ES-I3 (cell line): ENCODE measurements around the gene ADGRV1.
"Not testable (repeated sequence)": the region's sequence is repeated elsewhere in the genome, so short reads cannot be mapped to it uniquely, and the experiment has no call there.

ENCODE experiments used
- H3K36me3 ChIP-seq: 2 replicates; pipeline ENCODE4 v1.6.1; 2013; ENCODE audit warnings: mild to moderate bottlenecking, low read length, control low read depth, moderate library complexity; ENCODE audit not compliant: insufficient read depth
- H3K4me1 ChIP-seq: 2 replicates; pipeline ENCODE4 v1.6.1; 2013; ENCODE audit warnings: mild to moderate bottlenecking, control low read depth, low read length; ENCODE audit not compliant: insufficient read depth
- H3K9ac ChIP-seq: 2 replicates; pipeline ENCODE4 v1.6.1; 2013; ENCODE audit warnings: low read depth, mild to moderate bottlenecking, low read length, moderate library complexity
- H3K9me3 ChIP-seq: 2 replicates; pipeline ENCODE4 v1.6.1; 2013; ENCODE audit warnings: mild to moderate bottlenecking, low read length, moderate library complexity; ENCODE audit not compliant: control insufficient read depth, insufficient read depth

ADGRV1 gene

DNA sequence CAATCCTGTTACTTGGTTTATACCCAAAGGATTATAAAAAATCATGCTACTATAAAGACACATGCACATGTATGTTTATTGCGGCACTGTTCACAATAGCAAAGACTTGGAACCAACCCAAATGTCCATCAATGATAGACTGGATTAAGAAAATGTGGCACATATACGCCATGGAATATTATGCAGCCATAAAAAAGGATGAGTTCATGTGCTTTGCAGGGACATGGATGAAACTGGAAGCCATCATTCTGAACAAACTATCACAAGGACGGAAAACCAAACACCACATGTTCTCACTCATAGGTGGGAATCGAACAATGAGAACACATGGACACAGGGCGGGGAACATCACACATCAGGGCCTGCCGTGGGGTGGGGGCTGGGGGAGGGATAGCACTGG lies 34.5 kb downstream of the ADGRV1 start:
- not testable (repeated sequence) for H3K36me3 ChIP-seq, H3K9me3 ChIP-seq, H3K4me1 ChIP-seq, H3K9ac ChIP-seq

DNA sequence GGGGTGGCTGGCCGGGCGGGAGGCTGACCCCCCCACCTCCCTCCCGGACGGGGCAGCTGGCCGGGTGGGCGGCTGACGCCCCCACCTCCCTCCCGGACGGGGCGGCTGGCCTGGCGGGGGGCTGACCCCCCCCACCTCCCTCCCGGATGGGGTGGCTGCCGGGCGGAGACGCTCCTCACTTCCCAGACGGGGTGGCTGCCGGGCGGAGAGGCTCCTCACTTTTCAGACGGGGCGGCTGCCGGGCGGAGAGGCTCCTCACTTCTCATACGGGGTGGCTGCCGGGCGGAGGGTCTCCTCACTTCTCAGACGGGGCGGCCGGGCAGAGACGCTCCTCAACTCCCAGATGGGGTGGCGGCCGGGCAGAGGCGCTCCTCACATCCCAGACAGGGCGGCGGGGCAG lies 37.2 kb downstream of the ADGRV1 start:
- not testable (repeated sequence) for H3K36me3 ChIP-seq, H3K4me1 ChIP-seq, H3K9me3 ChIP-seq, H3K9ac ChIP-seq

DNA sequence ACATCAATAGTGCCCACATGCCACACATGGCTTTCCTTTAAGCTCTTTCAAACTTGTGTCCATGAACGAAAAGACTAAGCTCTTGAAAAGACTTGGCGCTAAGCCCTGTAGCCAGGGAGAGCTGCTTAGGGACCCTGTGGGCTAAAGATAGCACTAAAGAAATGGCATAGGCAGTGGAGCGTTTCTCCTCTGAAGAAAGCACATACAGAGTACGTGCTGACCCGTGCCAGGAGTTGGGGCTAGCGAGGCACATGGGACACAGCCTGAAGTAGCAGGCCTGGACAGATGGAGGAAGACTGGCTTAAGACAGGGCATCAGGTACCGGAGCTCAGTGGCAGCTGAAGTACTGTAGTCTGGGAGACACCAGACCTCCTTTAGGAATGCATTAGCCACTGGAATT lies 39.7 kb downstream of the ADGRV1 start:
- 0 out of 2 replicates have a peak, but pooled peaks cover 6% of the 10 kb centered on the region for H3K36me3 ChIP-seq
- peaks cover 3% of the 10 kb centered on the region; the same call in 1 of the 2 replicates for H3K9me3 ChIP-seq
- H3K9ac ChIP-seq = no peak overlapping the region
- H3K4me1 ChIP-seq = no peaks in the 10 kb centered on the region

DNA sequence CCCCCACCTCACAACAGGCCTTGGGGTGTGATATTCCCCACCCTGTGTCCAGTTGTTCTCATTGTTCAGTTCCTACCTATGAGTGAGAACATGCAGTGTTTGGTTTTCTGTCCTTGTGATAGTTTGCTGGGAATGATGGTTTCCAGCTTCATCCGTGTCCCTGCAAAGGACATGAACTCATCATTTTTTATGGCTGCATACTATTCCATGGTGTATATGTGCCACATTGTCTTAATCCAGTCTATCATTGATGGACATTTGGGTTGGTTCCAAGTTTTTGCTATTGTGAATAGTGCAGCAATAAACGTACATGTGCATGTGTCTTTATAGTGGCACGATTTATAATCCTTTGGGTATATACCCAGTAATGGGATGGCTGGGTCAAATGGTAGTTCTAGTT lies 41.7 kb downstream of the ADGRV1 start:
- H3K36me3 ChIP-seq, H3K4me1 ChIP-seq, H3K9me3 ChIP-seq, H3K9ac ChIP-seq: not testable (repeated sequence)

DNA sequence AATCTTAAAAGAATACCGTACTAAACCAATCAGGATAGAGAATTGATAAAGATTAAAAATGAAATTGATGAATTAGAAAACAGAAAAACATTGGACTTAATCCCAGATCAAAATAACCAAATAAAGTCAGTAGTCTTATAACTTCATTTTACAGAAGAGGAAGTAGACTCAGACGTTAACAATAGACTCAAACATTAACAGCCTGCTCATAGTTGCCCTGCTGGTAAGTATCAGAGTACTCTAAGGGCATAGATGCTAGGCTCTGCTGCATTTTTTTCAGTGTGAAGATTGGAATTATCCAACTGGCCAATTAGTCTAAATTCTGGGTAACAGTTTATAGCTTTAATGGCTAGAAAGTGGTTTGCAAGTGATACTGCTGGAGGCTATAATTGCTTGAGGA lies 42.9 kb downstream of the ADGRV1 start:
- Histone ChIP-seq H3K4me1 (peaks cover 5% of the 10 kb centered on the region; the same call in 1 of the 2 replicates), H3K9me3 (no peaks in the 10 kb centered on the region), H3K9ac (no peak overlapping the region), H3K36me3 (0 out of 2 replicates have a peak, but pooled peaks cover 6% of the 10 kb centered on the region)

DNA sequence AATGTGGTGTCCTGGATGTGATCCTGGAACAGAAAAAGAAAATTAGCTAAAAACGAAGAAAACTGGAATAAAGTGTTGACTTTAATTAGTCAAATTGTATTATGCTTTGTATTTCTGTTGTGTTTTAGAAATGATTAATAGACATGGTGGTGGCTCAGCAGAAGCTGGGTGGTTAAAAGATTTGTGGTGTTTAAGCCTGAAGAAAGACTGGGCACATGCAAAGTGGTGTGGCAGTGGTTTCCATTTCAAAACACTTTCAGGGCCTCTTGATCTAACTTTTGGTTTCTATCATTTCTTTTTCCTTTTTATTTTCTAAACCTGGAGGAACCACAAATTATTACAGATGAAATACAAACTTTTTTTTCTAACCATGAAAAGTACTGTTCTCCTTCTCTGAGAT lies 44.1 kb downstream of the ADGRV1 start:
- H3K9ac ChIP-seq = no peak overlapping the region
- no peaks in the 10 kb centered on the region for H3K9me3 ChIP-seq
- peaks cover 5% of the 10 kb centered on the region; the same call in 1 of the 2 replicates for H3K4me1 ChIP-seq
- H3K36me3 ChIP-seq = 0 out of 2 replicates have a peak, but pooled peaks cover 6% of the 10 kb centered on the region

DNA sequence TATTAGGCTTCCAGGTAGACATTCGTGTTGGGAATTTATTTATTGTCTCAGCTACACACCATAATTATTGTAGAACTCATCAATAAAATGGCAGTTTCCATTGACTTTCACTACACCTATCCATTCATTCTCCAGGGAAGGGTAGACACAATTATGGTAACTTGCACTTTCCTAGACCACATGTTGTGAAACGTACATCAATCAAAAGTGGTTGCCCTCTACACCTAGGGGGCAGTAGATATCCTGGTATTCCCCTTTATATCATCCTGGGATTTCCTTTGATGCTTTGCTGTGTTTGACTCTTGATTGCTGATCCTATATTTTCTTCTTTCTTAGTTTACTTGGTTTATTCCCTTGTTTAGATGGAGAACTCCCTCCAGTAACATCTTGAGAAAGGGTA lies 47.9 kb downstream of the ADGRV1 start:
- H3K36me3 ChIP-seq = 0 out of 2 replicates have a peak, but pooled peaks cover 2% of the 10 kb centered on the region
- no peaks in the 10 kb centered on the region for H3K9me3 ChIP-seq
- H3K4me1 ChIP-seq = peaks cover 5% of the 10 kb centered on the region; the same call in 1 of the 2 replicates
- no peak overlapping the region for H3K9ac ChIP-seq

DNA sequence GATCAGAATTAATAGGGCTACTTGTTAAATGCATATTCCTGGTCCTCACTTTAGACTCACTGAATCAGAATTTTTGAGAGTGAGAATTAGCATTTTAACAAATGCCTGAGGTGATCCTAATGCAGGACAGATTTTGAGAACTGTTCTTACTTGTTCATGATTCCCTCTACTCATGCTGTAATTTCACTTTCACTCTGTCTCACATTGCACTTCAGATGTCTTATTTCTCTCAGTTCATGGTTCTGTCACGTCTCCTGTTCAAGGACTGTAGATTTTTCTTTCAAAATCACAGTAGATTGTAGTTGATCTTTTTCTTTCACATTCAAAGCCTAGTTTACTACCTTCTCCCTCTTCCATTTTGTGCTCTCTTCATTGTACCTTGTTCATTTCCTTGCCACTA lies 54.3 kb downstream of the ADGRV1 start:
- Histone ChIP-seq H3K36me3 (no peaks in the 10 kb centered on the region), H3K9ac (no peak overlapping the region), H3K9me3 (no peaks in the 10 kb centered on the region), H3K4me1 (peaks cover 17% of the 10 kb centered on the region)

DNA sequence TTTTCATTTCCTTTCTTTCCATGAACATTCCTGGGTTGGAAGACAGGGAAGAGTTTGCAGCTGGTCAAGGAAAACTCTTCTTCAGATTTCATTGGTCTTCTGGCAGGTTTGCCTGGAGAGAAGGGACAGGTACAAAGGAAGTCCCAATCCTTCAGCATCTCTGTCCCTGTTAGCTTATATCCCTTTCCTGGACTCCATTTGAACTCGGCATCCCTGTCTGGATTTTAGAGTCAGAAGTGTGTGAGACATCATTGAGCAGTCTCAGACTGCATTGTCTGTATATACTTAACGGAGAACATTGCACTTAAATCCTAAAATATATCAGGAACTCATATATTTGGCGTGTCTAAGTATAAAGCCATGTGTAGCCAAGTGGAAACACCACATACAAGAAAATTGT lies 54.9 kb downstream of the ADGRV1 start:
- peaks cover 17% of the 10 kb centered on the region for H3K4me1 ChIP-seq
- H3K9me3 ChIP-seq = no peaks in the 10 kb centered on the region
- H3K36me3 ChIP-seq = no peaks in the 10 kb centered on the region
- no peak overlapping the region for H3K9ac ChIP-seq

DNA sequence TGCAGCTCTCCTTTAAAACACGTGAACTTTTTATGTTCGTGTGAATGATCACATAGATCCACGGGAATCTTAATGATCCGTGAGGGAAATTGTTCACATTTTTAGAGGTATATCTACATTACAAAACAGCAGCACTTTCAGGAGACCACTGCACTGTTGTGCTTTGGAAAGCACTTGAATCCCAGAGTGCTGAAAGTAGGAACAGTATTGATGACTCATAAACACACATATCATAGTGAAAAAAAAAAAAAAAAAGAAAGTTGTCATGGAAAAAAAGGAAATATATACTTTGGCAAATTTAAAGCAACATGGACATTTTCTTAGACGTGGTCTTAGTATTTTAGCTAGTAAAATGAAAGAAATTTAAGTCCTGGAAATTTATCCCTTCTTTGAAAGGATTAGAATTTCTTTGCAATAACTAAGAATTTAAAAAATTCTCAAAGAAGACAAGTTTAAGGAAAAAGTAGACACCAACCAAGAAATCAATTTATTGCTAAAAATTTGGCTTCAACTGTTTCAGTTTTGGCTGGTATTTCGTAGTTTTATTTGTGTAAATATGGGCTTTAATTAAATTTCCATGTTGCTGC lies 55.4 kb downstream of the ADGRV1 start:
- Histone ChIP-seq H3K9me3 (no peaks in the 10 kb centered on the region), H3K36me3 (no peaks in the 10 kb centered on the region), H3K9ac (no peak overlapping the region), H3K4me1 (peaks cover 17% of the 10 kb centered on the region)

DNA sequence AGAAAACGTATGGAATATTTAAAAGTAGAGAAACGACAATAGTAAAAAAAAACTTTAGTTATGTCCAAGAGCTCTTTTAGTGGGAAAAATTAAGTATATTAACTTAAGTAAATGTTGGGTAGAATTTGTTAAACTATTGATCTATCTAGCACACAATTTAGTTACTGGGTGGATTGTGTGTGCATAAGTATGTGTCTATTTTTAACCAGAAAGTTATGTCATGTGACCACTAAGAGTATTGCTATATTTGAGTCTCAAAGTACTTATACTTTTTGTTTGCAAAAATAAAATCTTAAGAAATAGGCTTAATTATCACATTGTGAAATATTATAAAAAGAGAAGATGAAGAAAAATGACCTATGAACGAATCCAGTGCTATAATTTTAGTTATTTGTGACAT lies 56.8 kb downstream of the ADGRV1 start:
- no peak overlapping the region for H3K9ac ChIP-seq
- no peaks in the 10 kb centered on the region for H3K36me3 ChIP-seq
- peaks cover 17% of the 10 kb centered on the region for H3K4me1 ChIP-seq
- H3K9me3 ChIP-seq = no peaks in the 10 kb centered on the region

DNA sequence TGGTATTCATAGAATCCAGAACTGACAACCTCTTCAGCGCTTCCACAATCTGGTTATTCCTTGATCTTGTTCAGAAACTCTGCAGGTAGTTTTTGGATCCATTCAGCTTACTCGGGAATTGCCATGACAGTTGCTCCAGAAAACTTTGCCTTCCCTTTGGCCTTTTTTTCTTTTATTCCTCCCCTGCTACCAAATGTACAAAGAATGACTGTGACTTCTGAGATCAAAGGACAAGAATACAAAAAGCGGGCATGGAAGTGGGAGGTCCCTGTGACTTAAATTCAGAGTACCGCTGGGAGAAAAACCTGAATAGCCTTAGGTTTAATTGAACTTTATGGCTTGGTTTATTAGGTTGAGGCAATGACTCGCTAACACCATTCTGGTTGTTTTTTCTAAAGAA lies 59.5 kb downstream of the ADGRV1 start:
- no peaks in the 10 kb centered on the region for H3K9me3 ChIP-seq
- no peak overlapping the region for H3K9ac ChIP-seq
- H3K36me3 ChIP-seq = no peaks in the 10 kb centered on the region
- H3K4me1 ChIP-seq = peaks cover 10% of the 10 kb centered on the region

DNA sequence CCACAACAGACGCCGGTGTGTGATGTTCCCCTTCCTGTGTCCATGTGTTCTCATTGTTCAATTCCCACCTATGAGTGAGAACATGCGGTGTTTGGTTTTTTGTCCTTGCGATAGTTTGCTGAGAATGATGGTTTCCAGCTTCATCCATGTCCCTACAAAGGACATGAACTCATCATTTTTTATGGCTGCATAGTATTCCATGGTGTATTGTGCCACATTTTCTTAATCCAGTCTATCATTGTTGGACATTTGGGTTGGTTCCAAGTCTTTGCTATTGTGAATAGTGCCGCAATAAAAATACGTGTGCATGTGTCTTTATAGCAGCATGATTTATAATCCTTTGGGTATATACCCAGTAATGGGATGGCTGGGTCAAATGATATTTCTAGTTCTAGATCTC lies 61.2 kb downstream of the ADGRV1 start:
- H3K4me1 ChIP-seq, H3K9me3 ChIP-seq, H3K36me3 ChIP-seq, H3K9ac ChIP-seq: not testable (repeated sequence)

DNA sequence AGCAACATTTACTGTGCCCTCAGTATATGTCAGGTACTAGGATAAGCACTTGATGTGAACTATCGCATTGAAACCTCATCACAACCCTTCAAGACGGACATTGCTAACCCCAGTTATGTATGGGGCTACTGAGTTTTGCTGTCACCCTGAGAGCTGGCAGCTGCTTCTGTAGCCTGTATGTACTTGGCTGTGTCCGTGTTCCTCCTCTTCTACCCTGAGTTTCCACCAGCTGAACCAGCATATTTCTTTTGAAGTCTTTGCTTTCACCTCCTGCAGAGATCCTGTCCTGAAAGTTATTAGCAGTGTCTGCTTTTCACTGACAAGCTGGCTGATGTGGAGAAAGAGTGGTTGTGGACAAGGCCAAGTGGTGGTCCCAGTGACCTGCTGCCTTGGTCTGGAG lies 63.3 kb downstream of the ADGRV1 start:
- no peaks in the 10 kb centered on the region for H3K9me3 ChIP-seq
- no peaks in the 10 kb centered on the region for H3K36me3 ChIP-seq
- no peaks in the 10 kb centered on the region for H3K4me1 ChIP-seq
- no peak overlapping the region for H3K9ac ChIP-seq

DNA sequence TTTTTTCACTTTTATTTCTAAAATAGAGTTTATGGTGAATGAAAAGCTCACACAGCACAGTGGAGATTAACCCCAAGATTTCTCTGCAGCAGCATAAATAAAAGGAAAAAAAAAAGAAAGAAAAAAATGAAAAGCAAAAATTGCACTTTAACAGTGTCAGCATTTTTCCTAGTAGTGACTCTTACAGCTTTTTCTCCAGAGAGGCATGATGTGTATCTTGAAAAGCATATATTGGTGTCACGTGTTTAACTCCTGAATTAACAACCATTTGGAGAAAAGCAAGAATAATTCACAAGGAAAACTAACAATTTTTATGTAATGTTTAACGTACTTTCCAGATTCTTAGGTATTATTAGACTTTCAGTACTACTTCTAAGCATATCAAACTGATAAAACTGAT lies 67.9 kb downstream of the ADGRV1 start:
- H3K9ac ChIP-seq = no peak overlapping the region
- H3K4me1 ChIP-seq = peaks cover 4% of the 10 kb centered on the region; the same call in 1 of the 2 replicates
- H3K9me3 ChIP-seq = no peaks in the 10 kb centered on the region
- H3K36me3 ChIP-seq = no peaks in the 10 kb centered on the region

DNA sequence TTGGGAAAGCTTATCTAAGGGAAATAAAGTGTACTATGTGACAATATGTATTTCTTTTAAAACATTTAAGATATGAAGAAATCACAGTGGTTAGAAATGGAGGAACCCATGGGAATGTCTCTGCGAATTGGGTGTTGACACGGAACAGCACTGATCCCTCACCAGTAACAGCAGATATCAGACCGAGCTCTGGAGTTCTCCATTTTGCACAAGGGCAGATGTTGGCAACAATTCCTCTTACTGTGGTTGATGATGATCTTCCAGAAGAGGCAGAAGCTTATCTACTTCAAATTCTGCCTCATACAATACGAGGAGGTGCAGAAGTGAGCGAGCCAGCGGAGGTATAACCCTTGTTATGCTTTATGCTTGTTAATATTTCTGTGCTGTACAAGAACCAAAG lies 69.9 kb downstream of the ADGRV1 start:
- no peaks in the 10 kb centered on the region for H3K9me3 ChIP-seq
- peaks cover 14% of the 10 kb centered on the region; the same call in 1 of the 2 replicates for H3K4me1 ChIP-seq
- H3K36me3 ChIP-seq = no peaks in the 10 kb centered on the region
- H3K9ac ChIP-seq = no peak overlapping the region
